Stimulated activated CD8-positive, alpha-beta memory T cell treated with anti-CD3 and anti-CD28 coated beads, Interleukin-4, amount 100 ng/mL, for 24 hours (primary cell): Measurements from ENCODE around the gene ADAP1.
"Not testable (repeated sequence)": the region's sequence is repeated elsewhere in the genome, so short reads cannot be mapped to it uniquely, and the experiment has no call there.

Source experiments
- DNase-seq: peaks from one replicate; pipeline ENCODE4 v3.0.0-alpha.2; 2020; ENCODE audit warnings: low read depth

ADAP1 gene

DNA sequence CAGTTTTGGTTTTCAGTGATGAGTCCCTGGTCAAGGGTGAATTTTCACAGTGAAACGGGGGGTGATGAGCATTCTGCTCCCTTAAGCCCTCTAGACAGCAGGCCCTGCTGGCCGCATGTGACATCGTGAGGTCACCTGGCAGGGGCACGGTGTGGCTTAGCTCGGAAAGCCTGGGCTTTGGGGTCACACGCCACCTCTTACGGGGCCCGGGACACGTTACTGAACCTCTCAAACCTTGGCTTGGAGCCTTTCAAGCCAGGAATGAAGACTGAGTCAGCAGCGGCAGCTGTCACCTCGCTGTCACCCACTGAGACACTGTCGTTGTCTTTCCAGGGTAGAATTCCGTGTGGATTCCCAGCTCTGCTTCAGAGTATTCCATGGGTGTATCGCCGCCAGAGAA is 74.0 kb downstream of the ADAP1 start:
- no peak for DNase-seq

DNA sequence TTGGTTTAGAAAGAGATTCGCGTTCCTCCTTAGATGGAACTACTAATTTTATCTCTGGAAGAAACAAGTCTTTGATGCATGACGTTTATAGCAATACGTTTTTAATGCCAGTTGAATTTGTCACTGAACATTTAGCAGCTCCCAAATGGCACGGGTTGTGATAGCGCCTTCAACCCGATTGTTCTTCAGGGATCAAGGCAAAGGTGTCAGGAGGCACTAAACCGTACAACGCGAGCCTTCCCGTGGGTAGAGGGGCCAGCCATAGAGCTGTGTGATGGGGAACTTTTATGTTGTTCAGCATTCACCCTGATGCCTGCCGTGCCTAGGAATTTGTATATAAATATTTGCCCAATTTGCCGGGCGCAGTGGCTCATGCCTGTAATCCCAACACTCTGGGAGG is 74.8 kb downstream of the ADAP1 start:
- no peak for DNase-seq

DNA sequence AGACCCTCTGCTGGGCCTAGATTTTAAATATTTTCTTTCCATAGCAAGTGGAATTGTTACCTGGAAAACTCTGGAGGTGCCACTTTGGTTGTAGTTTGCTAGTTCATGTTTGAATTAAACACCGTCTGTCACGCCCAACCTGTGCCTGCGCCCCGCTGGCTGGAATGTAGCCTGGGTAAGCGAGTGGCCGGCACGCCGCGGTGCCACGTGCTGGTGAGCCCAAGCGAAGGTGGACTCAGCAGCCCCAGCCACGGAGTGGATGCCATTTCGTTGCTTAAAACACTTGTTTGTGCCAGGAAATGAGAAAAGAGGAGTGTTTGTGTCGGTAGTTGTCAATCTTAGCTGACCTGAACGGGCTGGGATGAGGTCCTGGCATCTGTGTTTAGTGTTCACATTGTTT is 75.4 kb downstream of the ADAP1 start:
- DNase-seq = no peak

DNA sequence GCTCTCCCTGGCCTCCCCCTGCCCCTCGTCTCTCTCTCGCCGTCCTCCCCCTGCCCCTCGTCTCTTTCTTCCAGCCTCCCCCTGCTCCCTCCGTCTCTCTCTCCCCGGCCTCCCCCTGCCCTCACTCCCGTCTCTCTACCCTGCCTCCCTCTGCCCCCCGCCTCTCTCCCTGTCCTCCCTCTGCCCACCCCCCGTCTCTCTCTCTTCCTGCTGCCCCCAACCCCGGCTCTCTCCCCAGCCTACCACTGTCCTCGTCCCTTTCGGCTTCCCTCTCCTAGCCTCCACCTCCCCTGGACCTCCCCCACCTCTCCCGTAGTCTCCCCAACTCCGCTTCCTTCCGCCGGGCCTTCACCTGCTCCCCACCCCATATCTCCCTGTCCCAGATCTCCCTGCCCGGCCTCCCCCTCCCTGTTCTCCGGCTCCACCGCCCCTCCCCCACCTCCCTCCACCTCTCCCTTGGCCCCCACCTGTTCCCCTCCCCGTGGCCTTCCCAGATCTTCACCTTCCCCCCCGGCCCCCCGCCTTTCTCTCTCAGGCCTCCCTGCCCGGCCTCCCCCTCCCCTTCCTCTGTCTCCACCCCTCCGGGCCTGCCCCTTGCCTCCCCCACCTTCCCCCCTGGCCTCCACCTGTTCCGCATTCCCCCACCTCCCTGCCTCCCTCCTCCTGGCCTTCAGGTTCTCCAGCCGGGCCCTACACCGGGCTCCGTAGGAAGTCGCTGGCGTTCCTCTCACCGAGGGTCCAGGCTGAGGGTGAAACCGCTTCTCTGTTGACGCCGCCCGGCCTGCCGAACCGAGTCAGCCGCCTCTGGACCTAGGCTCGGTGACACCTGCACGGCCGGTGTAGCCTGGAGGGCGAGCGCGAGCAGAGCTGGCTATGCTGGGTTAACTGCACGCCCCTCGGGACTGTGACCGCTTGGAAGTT is 76.9 kb downstream of the ADAP1 start:
- no peak for DNase-seq

DNA sequence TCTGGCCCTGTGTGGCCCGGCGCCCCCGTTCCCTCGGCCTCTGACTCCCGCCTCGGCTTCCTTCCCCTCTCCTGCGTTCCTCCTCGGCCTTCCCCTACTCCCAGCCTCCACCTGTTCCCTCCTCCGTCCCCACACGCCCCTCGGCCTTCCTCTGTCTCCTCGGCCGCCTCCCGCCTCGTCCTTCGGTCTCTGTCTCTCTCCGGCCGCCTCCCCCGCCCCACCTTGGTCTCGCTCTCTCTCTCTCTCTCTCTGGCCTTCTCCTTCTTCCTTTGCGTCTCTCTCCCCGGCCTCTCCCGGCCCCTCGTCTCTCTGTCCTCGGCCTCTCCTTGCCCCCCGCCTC is 77.5 kb downstream of the ADAP1 start:
- DNase-seq = no peak

DNA sequence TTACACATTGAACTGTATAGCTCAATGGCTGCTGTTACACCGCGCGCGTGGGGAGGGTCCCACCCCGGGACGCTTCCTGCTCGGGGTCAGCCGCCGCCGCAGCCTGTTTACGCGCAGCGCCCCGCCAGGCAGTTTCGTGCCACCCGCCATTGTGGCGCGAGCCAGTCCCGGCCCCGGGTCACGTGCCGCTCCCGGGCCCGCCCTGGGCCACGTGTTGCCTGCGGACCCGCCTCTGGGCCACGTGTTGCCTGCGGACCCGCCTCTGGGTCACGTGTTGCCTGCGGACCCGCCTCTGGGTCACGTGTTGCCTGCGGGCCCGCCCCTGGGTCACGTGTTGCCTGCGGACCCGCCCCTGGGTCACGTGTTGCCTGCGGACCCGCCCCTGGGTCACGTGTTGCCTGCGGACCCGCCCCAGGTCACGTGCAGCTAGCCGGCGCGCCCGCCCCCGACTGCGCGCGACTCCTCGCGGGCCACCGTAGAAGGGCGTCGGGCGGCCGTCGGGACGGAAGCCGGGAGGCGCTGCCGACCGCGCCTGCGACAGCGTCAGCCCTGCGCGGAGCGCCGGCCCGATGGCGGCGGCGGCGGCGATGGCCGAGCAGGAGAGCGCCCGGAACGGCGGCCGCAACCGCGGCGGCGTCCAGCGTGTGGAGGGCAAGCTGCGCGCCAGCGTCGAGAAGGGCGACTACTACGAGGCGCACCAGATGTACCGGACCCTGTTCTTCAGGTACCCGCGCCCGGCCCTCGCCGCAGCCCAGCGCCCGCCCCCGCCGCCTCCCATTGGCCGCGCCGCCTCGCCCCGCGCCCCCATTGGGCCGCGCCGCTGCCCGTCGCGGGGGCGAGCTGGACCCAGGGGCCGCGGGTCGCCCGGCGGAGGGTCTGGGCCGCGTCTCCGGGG is 78.2 kb downstream of the ADAP1 start, which contains the start of gene GET4:
Gene GET4, plus strand, starts transcription at position 478 of the 895 bp plus-strand sequence. Its CDS starts 92 bp downstream, at position 570.
- peak; percentile 88 for DNase-seq

DNA sequence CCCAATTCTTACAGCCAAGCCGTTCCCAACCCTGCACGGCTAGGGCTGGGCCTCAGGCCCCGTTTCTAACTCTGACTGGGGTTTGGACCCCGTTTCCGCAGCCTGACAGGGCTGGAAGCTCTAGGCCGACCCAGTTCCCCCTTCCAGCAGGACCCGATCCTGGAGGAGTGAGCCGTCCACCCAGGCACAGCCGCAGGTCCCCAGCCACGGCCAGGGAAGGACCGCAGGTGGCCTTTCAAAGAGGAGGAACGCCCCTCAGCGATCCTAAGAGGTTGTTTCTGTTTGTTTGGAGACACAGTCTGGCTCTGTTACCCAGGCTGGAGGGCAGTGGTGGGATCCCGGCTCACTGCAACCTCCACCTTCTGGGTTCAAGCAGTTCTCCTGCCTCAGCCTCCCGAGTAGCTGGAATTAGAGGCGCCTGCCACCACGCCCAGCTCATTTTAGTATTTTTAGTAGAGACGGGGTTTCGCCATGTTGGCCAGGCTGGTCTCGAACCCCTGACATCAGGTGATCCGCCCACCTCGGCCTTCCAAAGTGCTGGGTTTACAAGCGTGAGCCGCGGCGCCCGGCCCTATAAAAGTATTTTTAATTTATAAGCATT is 78.9 kb downstream of the ADAP1 start:
- DNase-seq = no peak

DNA sequence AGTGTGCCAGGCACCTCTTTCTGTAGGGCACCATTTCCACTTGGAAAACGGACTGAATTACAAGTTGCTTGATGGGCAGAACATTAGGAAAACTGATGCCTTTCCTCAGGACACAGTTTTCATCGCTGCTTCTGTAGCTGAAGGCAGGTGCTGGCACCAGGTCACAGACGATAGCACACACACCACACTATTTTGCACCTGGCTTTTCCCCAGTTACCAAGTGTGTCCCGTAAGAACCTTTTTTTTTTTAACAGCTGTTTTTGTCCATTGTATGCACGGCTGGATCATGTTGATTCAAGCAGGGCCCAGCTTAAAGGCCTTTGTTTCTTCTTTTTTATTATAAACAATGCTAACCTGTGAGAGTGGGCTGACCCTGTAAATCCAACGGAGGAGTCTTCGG is 79.4 kb downstream of the ADAP1 start:
- no peak for DNase-seq

DNA sequence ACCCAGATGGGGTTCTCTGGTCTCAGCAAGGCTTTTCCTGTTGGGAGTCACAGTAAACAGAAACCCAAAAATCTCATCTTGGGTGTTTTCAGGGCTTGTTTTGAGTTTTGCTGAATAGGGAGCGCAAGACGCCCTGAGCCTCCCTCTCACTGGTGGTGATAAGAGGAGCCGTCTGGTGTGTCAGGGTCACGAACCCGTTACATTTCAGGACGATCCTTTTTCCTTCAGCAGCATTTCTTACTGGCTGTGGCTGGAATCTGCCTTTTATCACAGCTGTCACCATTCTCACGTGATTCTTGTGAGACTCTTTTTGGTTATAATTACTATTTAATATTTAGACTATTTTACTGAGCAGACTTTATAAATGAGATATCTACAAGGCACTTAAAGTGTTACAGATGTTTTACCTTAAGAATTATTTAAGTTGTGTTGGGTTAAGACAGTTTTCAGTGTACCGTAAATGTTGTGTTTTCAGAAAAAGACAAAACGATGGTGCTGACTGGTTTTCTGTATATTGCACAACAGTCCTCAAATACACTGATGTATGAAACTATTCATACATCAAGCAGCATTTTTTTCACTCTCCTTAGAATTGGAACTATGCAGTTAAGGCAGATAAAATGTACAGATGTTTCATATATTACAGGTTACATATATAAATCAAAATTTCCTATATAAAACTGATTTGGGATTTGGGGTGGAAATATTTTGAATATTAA is 80.3 kb downstream of the ADAP1 start:
- no peak for DNase-seq

DNA sequence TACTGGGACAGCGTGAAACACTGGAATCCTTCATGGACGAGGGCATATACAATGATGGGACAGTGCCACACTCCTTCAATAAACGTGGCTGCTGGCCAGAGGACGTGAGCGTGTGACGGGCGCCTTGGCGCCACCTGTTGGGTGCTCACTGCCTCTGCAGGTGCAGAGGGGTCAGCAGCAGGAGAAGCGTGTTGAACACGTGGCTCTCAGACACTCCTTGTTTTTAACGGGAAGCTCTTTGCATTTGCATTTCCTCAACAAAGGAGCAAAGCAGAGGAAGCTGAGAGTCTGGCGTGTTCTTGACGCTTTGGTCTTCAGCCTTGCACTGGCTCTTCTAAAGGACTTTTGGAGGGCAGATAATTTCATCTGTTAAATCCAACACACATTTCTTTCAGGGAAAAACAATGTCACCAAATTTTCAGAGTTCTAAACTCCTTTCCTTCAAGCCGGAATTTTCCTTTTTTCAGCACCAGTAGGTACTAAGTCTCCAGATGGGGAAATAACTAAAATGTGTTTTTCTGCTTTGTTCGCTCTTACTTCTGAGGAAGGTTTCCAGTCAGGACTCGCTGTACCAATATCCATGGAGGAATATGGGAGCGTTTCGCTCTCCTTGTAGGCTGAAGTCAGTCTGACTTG is 81.0 kb downstream of the ADAP1 start:
- peak; percentile 52 for DNase-seq

DNA sequence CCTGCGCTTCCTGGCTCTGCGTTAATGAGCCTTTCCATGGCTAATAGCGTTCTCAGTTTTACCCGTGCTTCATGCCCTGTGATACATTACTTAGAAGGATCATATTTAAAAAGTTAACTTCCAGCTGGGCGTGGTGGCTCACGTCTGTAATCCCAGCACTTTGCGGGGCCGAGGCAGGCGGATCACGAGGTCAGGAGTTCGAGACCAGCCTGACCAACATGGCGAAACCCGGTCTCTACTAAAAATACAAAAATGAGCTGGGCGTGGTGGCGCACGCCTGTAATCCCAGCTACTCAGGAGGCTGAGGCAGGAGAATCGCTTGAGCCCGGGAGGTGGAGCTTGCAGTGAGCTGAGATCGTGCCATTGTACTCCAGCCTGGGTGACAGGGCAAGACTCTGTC is 81.8 kb downstream of the ADAP1 start:
- not testable (repeated sequence) for DNase-seq

DNA sequence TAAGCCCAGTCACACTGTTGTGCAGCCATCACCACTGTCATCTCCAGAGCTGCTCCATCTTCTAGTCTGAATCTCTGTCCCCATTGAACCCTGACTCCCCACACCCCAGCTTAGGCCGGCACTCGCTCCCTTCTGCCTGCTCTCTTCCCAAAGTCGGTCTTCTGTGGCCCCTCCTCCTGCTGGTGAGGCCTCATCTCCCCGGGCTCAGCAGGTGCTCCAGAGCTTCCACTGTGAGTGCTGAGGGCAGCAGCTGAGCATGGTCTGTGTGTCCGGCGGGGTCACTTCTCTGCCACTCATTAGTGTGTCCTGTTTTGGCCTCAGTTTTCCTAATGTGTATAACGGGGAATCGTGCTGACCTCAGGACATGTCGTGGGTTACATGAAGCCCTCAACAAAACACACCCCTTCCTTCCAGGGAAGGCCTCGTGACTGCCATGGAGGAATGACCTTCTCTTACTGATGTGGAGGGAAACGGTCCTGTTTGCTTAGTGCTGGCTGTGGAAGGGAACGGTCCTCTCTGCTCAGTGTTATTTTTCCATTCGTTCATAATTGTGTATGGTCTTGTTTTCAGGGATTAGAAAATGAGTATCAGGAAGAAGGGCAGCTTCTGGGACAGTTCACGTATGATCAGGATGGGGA is 82.5 kb downstream of the ADAP1 start:
- no peak for DNase-seq

DNA sequence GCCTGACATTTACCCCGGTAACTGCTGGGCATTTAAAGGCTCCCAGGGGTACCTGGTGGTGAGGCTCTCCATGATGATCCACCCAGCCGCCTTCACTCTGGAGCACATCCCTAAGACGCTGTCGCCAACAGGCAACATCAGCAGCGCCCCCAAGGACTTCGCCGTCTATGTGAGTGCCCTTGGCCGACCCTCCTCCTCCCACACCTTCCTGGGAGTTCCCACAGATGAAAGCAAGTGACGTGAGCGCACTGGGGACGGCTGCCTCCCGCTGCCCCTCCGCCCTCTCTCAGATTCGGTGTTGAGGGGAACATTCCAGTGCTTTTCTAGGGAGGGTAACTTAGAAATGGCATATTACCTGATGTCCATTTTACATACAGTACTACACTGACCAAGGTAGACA is 85.1 kb downstream of the ADAP1 start:
- no peak for DNase-seq

DNA sequence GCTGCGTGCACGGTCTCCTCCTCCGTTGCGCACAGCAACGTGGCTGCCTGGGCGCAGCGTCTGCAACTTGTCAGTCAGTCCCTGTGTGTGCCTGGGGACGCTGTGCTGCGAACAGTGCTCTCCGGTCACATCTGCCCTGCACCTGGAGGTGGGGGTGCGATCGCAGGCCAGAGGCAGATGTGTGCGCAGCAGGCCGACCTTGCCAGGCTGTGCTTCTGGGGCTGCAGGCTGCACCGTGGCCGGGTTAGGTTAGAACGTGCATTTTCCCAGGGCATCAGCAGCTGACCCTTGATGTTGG is 86.3 kb downstream of the ADAP1 start:
- no peak for DNase-seq

DNA sequence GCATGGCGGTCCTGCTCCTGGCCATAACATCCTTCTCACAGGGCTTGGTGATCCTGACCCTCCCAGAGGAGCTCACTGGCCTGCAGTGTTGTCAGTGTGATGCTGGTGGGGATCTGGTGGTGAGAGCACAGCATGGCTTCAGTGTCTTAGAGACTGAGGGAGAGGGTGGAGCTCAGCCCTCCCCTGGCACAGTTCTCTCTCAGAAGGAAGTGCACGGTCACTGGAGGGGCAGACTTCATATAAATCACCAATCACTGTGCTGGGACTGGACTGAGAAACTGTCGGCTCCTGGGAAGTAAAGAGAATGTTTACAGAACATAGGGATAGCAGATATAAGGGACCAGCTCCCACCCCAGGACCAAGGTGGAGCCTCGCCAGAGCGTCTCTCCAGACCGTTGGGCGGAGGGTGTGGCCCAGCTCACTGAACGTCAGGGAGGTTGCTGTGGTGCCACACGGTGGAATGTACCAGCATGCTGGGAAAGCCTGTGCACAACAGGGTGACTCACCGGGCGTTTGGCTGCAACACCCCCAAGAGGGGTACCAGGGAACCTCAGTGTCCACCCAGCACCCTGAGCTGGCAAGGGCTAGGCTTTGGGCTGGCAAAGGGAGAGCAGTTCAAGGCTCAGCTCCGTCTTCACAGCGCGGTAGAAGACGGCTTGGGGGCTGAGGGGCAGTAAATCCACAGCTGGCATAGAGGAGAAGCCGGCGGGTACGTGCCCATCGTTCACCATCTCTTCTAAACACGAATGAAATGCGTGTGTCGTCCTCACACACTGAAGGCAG is 86.9 kb downstream of the ADAP1 start:
- DNase-seq = no peak

DNA sequence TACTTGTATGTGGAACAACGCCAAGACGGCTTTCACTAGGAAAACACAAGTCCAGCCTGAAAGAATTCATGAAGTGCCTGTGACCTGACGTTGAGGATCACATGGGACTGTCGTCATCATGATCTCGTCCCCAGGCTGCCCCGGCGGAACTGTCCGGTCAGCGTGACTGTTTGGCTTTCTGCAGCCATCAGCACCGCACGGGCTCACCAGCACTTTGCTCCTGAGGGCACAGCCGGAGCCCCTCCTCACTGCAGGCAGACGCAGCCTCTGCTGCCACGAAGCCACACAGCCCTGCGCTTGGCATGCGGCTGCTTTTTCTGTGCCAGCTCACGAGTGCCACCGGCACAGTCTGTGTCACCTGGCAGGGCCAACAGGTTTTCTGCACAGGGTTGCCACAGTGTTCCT is 87.5 kb downstream of the ADAP1 start:
- no peak for DNase-seq

DNA sequence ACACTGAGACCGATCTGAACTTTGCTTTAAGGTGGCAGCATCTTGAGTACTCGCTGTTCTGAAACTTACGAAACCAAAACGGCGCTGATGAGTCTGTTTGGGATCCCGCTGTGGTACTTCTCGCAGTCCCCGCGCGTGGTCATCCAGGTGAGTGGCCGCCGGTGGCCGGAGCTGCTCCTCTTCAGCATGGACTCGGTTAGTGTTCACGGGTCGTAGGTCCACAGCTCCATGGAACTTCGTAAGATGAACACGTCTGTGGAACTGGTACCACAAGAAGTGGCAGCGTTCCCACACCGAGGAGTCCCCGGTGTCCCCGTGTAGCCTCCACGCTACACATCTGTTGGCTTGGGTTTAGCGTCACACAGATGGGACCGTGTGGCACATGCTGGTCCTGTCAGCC is 88.6 kb downstream of the ADAP1 start:
- DNase-seq = no peak

DNA sequence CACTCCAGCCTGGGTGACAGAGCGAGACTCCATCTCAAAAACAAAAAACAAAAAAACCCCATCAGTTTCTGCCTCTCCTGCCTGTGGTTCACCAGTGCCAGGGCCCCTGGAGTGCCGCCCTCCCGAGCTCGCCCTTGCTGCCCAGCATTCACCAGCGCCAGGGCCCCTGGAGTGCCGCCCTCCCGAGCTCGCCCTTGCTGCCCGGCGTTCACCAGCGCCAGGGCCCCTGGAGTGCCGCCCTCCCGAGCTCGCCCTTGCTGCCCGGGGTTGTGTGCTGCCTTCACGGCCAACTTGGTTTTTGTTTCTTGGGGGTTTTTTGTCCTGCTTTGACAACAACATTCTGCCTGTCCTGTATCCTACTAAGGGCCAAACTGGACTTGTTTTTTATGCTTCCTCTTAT is 91.4 kb downstream of the ADAP1 start:
- no peak for DNase-seq

DNA sequence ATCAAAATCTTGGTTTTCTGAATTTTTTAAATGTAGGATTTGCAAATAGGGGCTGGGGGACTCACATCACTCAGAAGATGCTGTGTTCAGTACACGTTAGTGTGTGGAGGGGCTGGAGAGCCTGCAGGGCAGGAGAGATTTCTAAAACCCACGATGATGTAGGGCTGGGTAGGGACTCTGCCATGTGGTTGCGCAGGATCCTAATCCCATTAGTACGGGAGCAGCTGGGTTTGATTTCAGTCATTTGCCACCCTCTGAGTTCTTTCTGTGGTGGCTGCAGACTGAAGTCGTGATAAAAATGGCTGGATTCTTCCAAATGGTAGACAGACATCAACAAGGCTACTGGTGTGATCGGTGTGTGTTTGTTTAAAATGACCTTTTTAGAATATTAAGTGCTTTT is 92.3 kb downstream of the ADAP1 start:
- DNase-seq = no peak

DNA sequence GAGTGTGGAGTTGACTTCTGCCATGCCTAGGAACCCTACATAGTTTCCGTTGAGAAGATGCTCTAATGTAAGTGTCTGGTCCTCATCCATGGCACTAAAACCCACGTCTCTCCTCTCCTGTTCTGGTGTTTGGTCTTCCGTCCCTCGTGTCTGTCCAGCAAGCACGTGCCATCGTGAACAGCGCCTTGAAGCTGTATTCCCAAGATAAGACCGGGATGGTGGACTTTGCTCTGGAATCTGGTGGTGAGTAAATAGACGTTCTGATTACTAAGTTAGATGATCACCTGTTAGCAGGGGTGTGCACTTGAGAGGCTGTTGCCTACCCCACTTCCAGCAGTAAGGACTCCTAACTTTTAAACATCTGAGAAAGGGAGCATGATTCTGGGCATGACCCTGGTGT is 93.3 kb downstream of the ADAP1 start:
- DNase-seq = no peak
